GM21528 (cell line): ENCODE data around the gene MAN2A1.

ENCODE experiments used
- ATAC-seq: cut with Tn5 transposase; IDR thresholded peaks from one replicate; pipeline ENCODE4 v1.9.1; 2021; ENCODE audit warnings: mild to moderate bottlenecking, moderate library complexity; ENCODE audit not compliant: unreplicated experiment, low FRiP score

Gene MAN2A1

DNA sequence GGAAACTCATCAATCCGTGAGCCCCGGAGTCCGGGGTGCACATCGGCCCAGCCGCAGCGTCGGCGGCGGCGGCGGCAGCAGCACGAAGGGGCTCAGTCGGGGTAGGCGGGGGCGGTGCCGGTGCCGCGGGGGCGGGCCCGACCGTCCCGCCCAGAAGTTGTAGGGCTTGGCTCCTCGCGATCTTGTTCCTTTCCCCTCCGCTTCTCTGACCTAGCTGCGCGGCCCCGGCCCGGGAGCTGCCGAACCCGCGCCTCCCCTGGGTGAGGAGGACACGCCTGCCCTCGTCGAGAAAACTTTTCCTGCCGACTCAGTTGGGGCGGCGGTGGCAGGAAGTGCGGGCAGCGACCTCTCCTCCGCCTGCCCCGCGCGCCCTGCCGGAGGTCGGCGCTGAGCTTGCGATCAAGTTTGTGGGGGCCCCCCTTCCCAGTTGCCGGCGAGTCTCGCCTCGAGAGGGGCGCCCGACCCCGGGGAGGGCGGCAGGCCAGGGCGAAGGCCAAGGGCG lies at the start of gene MAN2A1:
Gene MAN2A1, plus strand, starts transcription at position 188 of the 502 bp plus-strand sequence. CDS start 491 bp downstream, outside the sequence.
- peak; percentile 61 for ATAC-seq

DNA sequence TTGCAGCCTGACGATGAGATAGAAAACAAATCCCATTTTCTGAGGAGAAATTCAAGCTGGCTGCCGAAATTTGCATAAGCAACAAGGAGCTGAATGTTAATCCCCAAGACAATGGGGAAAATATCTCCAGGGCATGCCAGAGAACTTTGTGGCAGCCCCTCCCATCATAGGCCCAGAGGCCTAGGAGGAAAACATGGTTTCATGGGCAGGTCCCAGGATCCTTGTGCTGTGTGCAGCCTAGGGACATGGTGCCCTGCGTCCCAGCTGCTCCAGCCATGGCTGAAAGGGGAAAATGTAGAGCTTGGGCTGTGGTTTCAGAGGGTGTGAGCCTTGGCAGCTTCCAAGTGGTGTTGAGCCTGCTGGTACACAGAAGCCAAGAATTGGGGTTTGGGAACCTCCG lies 48.8 kb upstream of the MAN2A1 start:
- no peak for ATAC-seq

DNA sequence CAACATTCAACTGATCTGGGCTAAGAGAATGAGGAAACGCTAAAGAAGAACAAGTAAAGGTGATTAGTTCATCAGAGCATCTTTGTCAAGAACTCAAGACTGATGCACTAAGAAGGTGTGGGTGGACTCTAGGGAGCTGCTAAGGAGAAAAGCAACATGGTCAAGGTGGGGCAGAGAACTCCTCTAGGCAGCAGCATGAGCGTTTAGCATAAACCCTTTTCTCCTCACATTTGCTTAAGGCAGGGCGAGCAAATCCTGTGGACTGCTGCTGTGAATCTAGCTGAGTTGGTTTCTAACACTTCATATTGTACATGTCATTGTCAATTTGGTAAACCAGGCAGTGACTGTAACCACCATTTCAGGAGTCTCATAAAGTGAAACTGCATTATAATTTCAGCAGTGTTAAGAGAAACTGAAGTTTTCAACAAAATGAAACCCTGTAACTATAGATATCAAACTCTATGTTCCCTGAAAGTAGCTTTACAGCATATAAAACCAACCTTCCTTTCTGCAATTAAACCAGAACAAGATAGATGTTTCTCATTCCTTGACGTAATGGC lies 45.9 kb upstream of the MAN2A1 start:
- no peak for ATAC-seq

DNA sequence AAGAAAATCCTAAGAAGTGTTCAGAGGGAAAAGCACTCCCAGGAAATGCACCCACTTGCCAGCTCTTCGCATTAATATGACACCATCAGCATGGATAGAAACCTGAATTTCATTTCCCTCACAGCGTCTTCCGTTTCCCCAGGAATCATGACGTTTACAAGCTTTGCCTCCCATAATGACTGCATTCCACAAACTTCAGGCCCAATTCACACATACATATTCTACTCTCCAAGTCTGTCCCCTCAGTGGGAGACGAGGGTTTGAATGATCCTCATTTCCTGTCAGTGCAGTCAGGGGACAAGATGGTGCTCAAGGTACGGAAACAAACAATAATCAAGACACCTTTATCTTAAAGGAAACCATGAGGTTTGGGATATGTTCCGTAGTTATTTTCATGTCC lies 44.9 kb upstream of the MAN2A1 start:
- no peak for ATAC-seq

DNA sequence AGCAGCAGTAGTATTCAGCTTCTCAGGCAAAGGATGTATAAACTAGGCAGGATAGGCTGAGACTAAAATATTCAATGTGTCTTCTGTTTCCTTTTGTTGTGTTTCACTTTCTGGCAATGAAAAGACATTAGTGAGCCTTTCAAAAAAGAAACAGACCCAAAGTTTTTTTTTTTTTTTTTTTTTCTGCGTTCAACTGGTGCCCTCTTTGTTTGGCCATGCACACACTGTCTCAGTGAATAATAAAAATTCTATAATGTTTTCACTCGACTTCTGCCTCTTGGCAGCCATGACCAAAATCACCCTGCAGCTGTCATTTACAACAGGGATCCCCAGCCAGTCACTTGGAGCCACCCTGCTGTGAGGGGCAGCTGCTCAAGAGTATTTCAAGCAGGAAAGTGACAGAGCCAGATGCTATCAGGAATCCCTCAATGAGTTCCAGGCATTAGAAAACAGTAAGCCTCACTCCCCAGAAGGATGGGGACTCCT lies 44.0 kb upstream of the MAN2A1 start:
- no peak for ATAC-seq

DNA sequence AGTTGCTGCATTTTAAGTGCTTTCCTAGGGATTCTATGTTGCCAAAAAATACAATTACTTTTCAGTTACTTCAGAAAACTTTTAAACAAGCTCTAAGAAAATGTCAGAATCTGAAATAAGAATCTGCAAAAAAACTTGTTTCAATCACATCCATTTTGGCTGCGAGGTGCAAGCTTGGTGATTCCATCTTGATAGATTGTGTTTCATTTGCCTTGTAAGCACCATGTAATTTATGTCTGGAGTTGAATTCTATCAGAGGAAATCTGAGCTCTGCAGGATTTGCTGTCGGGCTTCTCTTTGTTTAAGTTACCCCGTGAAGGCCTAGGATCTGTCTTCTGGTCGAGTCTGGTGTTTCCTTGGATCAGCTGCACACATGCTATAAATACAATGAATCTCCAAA lies 40.4 kb upstream of the MAN2A1 start:
- ATAC-seq, result no peak

DNA sequence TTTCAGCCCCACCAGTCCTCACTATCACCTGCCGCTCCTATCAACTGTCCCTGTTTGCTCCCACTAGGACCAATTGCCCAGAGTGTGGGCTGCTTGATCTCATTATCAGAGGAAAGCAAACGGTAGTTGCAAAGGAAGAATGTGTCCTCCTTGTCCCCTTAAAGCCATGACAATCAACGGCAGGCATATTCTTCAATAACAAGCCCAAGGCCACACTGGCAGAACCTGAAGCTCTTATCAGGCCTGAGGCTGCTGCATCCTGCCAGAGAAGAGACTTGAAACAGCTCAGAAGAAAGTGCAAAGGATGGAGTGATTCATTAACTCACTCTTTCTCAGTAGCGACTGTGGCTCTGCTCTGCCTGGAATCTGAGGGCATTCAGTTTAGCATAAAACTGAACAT lies 39.2 kb upstream of the MAN2A1 start:
- no peak for ATAC-seq

DNA sequence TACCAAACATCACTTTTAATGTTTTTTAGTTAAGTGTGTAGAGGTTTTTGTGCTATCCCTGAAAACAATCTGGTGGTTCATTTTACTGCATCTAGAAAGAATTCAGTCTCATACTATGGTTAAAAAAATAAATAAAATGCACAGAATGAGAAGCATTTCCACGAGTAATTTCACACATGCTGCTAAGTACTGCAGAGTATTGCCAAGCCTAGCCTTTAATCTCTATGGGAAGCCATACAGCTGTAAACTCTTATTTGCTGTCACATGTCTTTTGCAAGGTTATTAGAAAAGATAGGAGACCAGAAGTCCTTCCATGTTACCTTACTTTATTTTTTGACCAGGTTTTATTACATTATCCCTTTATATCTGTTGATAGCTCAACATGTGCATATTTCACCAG lies 37.6 kb upstream of the MAN2A1 start:
- ATAC-seq, result no peak

DNA sequence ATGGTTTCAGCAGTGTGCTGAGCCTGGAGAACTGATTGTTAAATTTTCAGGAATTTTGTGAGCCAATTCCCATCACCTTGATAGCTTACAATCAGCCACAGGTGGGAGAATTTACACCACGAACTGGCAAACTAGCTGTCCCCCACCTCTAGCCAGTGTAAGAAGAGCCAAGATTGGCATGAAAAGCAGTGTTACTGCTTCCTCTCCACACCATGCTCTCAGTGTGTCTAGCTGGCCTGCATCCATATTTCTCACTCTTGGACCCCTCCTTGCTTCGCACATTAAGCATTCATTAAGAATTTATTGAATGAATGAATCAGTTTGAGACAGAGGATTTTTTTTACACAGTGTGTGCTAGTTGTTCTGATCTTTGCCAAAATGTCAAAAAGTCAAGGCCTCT lies 36.7 kb upstream of the MAN2A1 start:
- no peak for ATAC-seq

DNA sequence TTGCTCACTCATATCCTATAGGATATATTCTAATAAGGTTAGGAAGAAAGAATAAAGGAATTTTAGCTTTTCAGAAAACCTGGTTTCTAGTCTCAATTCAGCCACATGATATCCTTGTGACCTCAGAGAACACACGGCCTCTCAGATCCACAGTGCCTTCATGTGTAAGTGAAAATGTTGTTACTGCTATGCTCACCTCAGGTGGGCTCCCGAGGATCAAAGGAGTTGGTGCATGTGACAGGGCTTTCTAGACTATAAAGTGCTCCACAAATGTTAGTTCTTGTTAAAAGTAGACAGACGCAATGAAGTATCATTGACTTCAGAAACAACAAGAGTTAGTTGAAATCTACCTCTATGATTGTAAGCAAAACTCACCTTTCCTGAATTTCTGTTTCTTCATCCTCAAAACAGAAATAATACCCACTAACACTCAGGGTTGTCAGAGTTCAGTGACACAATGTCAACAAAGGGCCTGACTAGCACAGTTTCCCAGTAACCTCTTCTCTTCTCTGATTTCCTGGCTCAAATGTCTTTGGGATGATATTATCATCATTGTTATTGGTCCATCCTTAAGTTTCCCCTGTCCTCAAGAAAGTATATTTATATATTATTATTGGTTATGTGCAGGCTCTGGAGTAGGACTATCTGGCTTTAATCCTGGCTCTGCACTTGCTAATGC lies 36.0 kb upstream of the MAN2A1 start:
- no peak for ATAC-seq

DNA sequence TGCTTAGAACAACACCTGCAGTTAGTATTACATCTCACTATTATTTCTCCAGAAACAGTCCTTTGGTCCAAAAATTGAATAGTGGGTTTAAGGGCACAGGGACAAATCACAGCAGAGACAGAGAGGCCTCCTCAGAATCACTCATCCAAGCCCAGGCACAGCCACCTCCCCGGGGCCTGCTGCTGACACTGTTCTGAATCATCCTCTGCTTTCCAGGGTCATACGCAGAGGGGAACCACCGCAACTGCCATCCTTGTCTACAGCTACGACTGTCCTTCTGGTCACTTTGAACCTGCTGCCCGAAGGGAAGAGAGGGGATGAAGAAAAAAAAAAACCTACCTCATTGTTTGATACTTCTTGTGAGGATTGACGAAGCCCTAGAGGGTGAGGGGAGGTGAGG lies 35.3 kb upstream of the MAN2A1 start:
- no peak for ATAC-seq

DNA sequence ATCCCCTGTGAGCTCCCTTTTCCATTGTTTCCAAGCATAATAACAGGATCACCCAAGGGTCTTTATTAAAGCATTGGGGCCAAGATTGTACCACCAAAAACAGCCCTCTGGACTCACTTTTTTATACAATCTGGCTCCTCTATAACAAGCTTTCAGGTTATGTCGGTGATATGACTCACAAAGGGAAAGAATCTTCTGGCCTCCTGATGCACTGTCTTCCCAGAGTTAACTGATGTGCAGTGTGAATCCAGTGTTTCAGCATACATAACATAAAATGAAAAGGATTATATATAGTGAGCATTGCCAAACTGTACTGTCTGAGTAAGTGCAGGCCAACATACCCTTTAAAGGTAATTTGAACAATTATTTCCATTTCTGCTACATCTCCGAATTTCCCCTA lies 33.9 kb upstream of the MAN2A1 start:
- no peak for ATAC-seq

DNA sequence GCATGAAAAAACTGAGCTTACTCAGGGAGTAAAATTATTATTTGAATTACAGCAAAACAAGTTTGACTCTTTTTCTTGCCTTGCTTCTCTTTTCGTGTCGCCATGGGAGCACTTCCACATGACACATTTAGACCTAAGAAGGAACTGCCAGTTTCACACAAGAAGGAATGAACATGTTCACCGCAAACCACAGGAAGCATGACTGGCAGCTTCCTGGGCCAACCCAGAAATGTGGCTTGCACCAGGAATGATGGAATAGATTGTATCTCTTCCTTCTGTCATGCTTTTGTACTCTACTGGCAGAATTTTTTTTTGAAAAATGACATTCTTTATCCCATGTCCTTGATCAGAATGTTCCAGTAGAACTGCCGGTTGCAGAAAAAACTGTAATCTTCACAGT lies 32.9 kb upstream of the MAN2A1 start:
- ATAC-seq, result no peak

DNA sequence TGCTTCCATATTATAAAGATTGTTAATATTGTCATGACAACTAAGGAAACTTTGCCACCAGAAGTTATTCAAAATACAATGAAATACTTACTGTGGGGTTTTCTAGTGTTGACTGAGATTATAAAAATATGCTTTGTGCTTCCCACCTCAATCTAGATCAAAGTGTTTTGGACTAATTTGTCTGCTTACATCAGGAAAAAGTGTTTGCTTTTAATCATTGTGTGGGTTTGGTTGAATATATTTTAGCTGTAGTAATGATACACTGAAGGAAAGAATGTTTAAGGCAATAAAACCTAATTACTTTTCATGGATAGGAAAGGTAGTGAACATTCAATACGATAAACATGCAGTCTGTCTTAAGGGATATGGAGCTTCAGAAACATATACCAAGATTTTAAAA lies 29.8 kb upstream of the MAN2A1 start:
- ATAC-seq, result no peak

DNA sequence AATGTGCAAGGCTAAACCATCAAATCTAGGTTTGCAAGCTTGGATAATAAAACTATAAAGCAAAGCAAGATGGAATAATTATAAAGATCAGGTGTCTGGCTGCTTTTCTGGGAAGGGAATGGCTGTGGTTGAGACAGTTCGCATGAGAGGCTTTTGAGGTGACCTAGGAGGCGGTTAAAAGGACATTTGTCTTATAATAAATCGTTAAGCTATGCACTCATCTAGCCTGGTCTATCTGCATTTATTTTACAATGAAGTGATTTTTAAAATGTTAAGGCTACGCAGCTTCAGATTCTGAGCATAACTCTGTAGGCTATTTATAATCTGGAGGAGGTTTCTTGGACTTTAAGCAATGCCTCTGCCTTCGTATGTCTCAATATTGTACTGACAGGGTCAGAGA lies 29.4 kb upstream of the MAN2A1 start:
- ATAC-seq, result no peak

DNA sequence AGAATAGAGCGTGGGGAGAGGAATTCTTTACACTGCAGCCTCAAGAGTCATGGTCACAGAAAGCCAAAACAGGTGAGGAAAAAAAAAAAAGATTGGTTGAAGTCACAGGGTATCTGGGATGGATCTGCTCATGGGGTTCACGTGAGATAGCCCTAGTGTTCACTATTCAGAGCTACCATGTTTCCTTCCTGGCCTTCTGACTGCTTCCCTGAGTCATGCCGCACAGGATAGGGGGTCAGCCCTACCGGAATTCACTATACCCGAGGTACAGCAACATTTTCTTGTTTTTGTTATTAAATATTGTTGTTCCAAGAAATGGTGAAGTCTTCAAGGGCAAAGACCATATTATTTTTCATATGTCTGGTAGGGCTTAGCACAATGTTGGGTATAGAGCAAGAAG lies 21.5 kb upstream of the MAN2A1 start:
- no peak for ATAC-seq

DNA sequence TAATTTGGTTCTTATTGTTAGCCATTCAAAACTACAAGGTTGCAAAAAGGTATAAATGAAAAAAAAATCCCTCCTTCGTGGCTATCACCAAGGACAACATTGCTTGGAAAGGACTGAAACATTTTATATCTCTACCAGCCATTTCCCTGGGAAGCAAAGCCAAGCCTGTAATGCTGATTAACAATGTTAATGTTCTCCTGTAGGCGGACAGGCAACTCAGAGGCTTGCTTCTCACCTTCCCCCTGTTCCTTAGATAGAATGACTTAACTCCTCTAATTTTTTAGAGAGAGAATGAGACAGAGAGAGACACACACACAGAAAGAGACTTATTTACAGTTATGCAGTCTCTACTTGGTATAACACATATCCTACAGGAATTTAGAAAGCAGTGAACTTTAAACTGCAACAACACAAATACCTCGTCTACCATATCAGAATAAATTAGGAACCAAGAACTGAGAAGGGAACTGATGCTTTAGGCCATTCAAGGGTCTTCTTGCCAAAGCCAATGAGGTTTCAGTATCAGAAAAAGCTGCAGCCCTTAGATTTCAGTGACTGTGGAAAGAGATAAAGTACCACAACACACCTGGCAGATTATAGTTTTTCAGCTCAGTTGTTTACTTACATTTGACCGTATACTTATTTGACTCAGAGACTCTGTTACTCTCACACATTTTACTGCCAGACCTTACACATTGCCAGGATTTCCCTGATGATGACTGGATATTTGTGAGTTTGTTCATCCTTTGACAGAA lies 20.9 kb upstream of the MAN2A1 start:
- no peak for ATAC-seq

DNA sequence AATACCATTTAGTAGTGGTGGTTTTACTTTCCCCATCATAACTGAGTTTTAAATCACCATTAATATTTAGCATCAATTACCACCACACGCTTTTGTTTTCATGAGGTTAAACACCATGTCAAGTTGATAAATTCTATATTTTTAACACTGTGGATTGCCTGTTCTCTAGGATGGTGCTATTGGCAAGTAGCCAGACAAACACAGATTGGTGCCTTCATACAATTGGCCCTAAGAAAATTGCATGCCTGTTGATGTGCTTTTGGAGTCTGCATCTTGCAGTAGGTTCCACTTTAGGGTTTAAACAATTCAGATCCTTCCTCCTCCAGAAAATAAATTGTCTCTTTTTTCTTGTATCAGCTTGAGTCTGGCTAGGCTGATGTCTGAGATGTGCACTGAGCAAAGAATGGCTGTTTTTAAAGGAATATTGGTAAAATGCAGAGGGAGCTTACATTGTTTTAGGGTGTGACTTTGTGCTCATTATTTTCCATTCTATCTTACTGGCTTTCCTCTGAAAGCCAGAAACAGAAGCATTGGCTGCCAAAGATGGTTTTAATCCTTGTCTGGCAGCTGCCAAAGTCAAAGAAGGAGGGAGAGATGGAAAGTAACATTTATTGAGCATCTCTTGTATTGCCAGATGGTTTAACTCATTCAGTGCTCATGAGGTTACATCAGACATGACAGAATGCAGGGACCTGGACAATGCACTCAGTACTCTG lies 19.6 kb upstream of the MAN2A1 start:
- ATAC-seq, result no peak

DNA sequence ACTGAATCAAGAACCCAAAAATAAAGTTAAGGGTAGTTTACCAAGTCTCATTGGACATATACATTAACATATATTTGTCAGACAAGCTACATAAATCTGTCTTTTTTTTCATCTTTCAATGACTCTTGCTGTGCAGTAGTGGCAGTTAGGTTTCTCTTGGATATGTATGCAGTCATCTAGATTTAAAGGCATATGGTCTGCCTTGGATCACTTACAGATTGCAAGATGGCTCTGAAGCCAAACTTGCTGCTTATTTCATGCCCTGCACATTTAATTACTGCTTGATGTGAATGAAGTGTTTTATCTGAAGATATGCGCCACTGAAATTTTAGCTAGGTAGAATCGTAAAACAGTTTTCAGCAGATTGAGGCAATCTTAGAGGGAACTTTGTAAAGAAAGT lies 18.6 kb upstream of the MAN2A1 start:
- no peak for ATAC-seq

DNA sequence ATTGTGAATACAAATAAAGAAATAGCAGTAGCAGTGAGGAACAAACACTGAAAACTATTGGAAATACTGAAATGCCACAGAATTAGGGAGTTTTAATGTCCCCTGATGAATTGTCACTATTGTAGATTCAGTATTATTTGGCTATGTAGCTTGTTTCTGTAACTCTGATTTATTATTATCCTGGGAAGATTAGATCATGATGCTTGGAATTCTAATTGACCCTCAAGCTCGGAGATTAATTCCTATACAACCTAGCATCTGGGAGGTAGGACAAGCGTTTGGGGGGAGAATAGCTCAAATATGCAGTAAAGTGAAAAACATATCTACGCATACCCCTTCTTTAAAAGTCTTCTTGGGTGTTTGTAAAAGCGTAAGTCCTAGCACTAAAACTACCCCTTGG lies 15.1 kb upstream of the MAN2A1 start:
- no peak for ATAC-seq

DNA sequence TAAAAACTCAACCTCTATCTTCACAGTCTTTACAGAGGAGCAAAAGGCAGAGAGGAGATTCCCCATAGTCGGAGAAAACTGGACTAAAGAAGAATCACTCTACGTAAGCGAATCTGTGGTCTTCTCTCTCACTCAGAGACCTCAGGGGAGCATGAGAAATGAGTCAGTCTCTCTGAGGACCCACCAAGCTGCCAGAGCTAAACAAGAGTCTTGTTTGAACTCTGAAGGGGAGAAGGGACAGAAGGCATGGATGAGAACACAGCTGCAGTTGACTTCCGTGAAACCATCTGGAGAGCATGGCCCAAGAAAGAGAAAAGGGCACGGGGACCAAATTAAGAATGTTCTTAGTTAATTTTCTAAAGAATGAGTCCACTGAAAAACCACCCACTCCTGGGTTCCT lies 12.8 kb upstream of the MAN2A1 start:
- ATAC-seq, result no peak
